GM06990 (cell line): ENCODE data around the gene ABCC1.

Source experiments
- DNase-seq: peaks from one replicate; pipeline ENCODE4 v3.0.0-alpha.2; 2011; ENCODE audit not compliant: insufficient read length; ENCODE audit errors: extremely low read depth
- H3K27me3 ChIP-seq: replicated peaks from 2 replicates; pipeline ENCODE4 v1.6.0; 2011; ENCODE audit warnings: low read length; ENCODE audit not compliant: control insufficient read depth, insufficient read depth
- H3K36me3 ChIP-seq: 2 replicates; pipeline ENCODE4 v1.5.1; 2011; ENCODE audit warnings: low read length; ENCODE audit not compliant: control insufficient read depth, insufficient read depth
- H3K4me3 ChIP-seq: replicated peaks from 2 replicates; pipeline ENCODE4 v1.5.1; 2011; ENCODE audit warnings: low read depth, mild to moderate bottlenecking, control low read depth, low read length
- TF ChIP-seq, protein P1 (sequence below): IDR thresholded peaks from 2 replicates; pipeline ENCODE4 v1.5.1; 2011; ENCODE audit warnings: low read length, control low read depth, mild to moderate bottlenecking, inconsistent platforms; ENCODE audit not compliant: insufficient read depth, poor library complexity, severe bottlenecking

ABCC1 gene

DNA sequence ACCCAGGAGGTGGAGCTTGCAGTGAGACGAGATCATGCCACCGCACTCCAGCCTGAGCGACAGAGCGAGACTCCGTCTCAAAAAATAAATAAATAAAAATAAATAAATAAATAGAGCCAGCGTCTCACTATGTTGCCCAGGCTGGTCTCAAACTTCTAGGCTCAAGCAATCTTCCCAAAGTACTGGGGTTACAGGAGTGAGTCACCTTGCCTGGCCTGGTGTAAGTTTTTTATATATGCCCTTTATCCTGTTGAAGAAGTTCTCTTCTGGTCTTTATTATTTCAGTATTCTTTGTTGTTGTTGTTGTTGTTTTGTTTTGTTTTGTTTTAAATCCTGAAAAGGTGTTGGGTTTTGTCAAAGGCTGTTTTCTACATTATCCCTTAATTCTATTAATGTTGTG is 30.1 kb upstream of the ABCC1 start:
- no peak overlapping the region for H3K4me3 ChIP-seq
- TF ChIP-seq, protein P1, sequence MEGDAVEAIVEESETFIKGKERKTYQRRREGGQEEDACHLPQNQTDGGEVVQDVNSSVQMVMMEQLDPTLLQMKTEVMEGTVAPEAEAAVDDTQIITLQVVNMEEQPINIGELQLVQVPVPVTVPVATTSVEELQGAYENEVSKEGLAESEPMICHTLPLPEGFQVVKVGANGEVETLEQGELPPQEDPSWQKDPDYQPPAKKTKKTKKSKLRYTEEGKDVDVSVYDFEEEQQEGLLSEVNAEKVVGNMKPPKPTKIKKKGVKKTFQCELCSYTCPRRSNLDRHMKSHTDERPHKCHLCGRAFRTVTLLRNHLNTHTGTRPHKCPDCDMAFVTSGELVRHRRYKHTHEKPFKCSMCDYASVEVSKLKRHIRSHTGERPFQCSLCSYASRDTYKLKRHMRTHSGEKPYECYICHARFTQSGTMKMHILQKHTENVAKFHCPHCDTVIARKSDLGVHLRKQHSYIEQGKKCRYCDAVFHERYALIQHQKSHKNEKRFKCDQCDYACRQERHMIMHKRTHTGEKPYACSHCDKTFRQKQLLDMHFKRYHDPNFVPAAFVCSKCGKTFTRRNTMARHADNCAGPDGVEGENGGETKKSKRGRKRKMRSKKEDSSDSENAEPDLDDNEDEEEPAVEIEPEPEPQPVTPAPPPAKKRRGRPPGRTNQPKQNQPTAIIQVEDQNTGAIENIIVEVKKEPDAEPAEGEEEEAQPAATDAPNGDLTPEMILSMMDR = no peak

DNA sequence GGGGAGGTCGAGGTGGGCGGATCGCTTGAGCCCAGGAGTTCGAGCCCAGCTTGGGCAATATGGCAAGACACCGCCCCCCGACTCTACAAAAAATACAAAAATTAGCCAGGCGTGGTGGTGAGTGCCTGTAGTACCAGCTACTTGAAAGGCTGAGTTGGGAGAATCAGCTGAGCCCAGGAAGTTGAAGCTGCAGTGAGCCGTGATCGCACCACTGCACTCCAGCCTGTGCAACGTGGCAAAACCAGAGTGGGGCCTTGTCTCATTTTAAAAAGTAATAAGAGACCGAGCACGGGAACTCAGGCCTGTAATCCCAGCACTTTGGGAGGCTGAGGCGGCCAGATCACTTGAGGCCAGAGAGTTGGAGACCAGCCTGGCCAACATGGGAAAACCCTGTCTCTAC is 24.4 kb upstream of the ABCC1 start:
- TF ChIP-seq, protein P1 = no peak
- no peak for DNase-seq

More for the DNA sequence above, 30.1 kb upstream of the ABCC1 start:
- no peaks in the 10 kb centered on the region for H3K27me3 ChIP-seq
- no peak for DNase-seq
- no peaks in the 10 kb centered on the region for H3K36me3 ChIP-seq

DNA sequence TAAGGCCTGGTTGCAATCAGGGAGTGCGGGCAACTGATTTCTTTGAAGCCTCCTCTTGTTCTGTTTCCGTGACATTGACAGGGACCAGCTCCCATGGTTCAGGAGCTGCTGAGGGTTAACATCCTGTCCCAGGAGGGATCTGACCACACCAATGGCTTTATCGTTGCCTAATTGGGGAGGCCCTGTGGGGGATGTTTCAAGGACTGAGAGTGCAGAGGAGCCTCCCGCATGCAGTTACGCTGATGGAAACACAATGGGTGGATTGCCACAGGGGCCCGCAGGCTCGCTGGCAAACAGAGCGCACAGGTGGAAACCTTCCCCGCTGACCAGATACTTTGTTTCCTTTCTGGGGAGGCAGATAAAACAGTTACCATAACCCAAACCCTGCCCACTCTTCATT is 23.8 kb upstream of the ABCC1 start:
- TF ChIP-seq, protein P1 = no peak
- H3K27me3 ChIP-seq = no peaks in the 10 kb centered on the region

More for the DNA sequence above, 24.4 kb upstream of the ABCC1 start:
- Histone ChIP-seq H3K4me3 (no peak overlapping the region), H3K27me3 (no peaks in the 10 kb centered on the region), H3K36me3 (no peaks in the 10 kb centered on the region)

DNA sequence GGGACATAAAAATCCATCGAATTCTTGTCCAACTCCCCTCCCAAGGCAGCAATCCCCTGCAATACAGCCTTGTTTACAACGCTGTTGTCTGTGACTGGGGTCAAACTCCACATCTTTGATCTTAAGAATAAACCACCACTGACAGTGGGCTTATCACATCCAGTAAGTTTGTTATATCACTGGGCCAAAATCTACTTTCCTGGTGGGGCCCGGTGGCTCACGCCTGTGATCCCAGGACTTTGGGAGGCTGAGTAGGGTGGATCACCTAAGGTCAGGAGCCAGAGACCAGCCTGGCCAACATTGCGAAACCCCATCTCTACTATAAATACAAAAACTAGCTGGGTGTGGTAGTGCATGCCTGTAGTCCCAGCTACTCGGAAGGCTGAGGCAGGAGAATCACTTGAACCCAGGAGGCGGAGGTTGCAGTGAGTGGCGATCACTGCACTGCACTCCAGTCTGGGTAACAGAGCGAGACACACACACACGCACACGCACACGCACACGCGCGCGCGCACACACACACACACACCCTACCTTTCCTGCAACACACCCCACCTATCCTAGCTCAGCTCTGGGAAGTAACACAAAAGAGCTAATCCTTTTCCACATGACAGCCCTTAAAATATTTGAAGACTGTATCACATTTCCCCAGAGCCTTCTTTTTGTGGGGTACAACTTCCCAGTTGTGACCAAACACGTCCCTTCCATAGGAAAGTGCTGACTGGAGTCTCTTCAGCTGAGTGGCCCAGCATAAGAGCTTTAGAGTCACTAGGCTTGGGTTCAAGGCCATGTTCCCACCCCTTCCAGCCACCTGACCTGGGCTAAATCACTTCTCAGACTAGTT is 20.9 kb upstream of the ABCC1 start:
- no peaks in the 10 kb centered on the region for H3K36me3 ChIP-seq
- no peaks in the 10 kb centered on the region for H3K27me3 ChIP-seq
- TF ChIP-seq, protein P1 = no peak
- no peak overlapping the region for H3K4me3 ChIP-seq
- DNase-seq = no peak

More for the DNA sequence above, 23.8 kb upstream of the ABCC1 start:
- DNase-seq = no peak
- H3K36me3 ChIP-seq = no peaks in the 10 kb centered on the region
- no peak overlapping the region for H3K4me3 ChIP-seq

DNA sequence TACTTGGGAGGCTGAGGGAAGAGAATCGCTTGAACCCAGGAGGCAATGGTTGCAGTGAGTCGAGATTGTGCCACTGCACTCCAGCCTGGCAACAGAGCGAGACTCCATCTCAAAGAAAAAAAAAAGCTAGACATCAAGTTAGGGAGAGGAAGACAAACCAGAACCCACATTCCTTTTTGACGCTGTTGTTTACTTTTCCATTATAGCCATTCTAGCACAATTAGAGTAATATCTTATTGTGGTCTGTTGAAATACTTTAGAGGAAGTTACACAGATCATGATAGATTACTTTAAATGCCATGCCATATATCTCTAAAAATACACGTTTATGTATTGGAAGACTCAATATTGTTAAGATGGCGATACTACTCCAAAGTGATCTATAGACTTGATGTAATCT is 16.5 kb upstream of the ABCC1 start:
- no peaks in the 10 kb centered on the region for H3K36me3 ChIP-seq
- no peak for DNase-seq
- no peaks in the 10 kb centered on the region for H3K27me3 ChIP-seq
- H3K4me3 ChIP-seq = no peak overlapping the region
- TF ChIP-seq, protein P1 = no peak
